ENCODE measurements around the gene C19orf33.

The C19orf33 gene

DNA sequence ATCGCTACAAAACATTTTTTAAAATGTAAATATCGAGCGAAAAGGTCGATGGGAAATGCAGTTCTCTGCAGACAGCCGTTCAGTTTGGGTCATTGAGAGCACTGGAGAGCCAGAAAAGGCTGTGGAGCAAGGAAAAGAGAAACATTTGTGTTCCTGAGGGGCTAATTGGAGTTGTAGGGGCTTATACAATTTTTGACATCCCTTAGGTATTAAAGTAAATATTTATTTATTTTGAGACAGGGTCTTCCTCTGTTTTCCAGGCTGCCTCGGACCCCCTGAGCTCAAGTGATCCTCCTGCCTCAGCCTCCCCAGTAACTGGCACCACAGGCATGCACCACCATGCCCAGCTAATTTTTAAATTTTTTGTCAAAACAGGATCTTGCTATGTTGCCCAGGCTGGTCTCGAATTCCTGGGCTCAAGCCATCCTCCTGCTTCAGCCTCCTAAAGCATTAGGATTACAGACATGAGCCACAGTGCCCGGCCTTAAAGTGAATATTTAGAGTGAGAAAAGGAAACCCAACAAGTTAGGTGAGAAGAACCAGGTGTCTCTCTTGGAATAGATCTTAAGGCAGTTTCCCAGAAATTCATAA is 12.5 kb downstream of the C19orf33 start:
- no peaks in the 10 kb centered on the region for H3K4me1 ChIP-seq (ENCODE audit: low read length)
- DNase-seq: no peak
- TF ChIP-seq, protein P1, sequence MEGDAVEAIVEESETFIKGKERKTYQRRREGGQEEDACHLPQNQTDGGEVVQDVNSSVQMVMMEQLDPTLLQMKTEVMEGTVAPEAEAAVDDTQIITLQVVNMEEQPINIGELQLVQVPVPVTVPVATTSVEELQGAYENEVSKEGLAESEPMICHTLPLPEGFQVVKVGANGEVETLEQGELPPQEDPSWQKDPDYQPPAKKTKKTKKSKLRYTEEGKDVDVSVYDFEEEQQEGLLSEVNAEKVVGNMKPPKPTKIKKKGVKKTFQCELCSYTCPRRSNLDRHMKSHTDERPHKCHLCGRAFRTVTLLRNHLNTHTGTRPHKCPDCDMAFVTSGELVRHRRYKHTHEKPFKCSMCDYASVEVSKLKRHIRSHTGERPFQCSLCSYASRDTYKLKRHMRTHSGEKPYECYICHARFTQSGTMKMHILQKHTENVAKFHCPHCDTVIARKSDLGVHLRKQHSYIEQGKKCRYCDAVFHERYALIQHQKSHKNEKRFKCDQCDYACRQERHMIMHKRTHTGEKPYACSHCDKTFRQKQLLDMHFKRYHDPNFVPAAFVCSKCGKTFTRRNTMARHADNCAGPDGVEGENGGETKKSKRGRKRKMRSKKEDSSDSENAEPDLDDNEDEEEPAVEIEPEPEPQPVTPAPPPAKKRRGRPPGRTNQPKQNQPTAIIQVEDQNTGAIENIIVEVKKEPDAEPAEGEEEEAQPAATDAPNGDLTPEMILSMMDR (IDR thresholded peaks at IDR 0.05; ENCODE audit: low read length): no peak
- TF ChIP-seq EZH2phosphoT487 (IDR thresholded peaks at IDR 0.05; ENCODE audit: low read length) (no peak), EZH2 (optimal IDR thresholded peaks at IDR 0.05; ENCODE audit: low read depth, low read length) (no peak)

DNA sequence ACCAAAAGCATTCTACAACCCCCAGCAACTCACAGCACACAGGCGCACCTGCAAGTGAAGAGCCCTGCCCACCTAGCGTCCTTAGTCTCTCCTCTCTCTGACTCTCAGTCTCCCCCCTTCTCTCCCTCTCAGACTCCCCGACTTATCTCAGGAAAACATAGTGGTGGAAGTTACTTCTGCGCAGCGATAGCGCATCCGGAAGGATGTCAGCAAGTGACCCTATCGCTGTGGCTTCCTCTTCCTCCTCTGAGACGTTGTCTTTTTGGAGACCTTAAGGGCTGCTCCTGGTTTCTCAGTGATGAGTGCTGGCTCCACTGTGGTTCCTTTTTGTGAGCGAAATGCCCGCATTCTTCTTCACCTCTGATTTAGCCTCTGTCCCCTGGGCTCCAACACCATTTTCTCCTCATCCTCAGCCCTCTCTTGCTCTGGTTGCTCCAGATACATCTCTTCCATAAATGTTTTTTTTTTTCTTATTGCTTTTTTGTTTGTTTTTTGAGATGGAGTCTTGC is 13.1 kb downstream of the C19orf33 start:
- H2AFZ ChIP-seq (ENCODE audit: low read length): no peak overlapping the region
- no peaks in the 10 kb centered on the region for H3F3A ChIP-seq (ENCODE audit: insufficient read depth, low read length)
- H3K4me2 ChIP-seq (ENCODE audit: low read depth, low read length): no peak overlapping the region
- H3K36me3 ChIP-seq (replicated peaks; ENCODE audit: insufficient read depth, low read length): no peaks in the 10 kb centered on the region
- peaks cover 36% of the 10 kb centered on the region for H3K27me3 ChIP-seq (replicated peaks; ENCODE audit: insufficient read depth, low read length)
- peaks cover 11% of the 10 kb centered on the region for H3K79me2 ChIP-seq (ENCODE audit: low read length)
- H3K4me1 ChIP-seq (ENCODE audit: low read length): no peaks in the 10 kb centered on the region
- no peak overlapping the region for H3K9ac ChIP-seq (ENCODE audit: low read length)
- TF ChIP-seq EZH2phosphoT487 (IDR thresholded peaks at IDR 0.05; ENCODE audit: low read length) (no peak), EZH2 (optimal IDR thresholded peaks at IDR 0.05; ENCODE audit: low read depth, low read length) (no peak)
- TF ChIP-seq, protein P1 (IDR thresholded peaks at IDR 0.05; ENCODE audit: low read length): no peak
- H3K9me3 ChIP-seq (replicated peaks; ENCODE audit: insufficient read depth, low read length): no peaks in the 10 kb centered on the region
- DNase-seq: no peak
- no peaks in the 10 kb centered on the region for H3K9me2 ChIP-seq (replicated peaks; ENCODE audit: insufficient read depth, low read length)
- H3K4me3 ChIP-seq (ENCODE audit: low read length): no peak overlapping the region
- no peaks in the 10 kb centered on the region for H4K20me1 ChIP-seq (ENCODE audit: insufficient read depth, low read length)
- H3K27ac ChIP-seq (ENCODE audit: low read length): no peak overlapping the region

More for the DNA sequence above, 12.5 kb downstream of the C19orf33 start:
- peaks cover 11% of the 10 kb centered on the region for H3K79me2 ChIP-seq (ENCODE audit: low read length)
- peak overlapping the region; percentile 74 for H3K9ac ChIP-seq (ENCODE audit: low read length)
- no peaks in the 10 kb centered on the region for H3K9me2 ChIP-seq (replicated peaks; ENCODE audit: insufficient read depth, low read length)
- no peaks in the 10 kb centered on the region for H4K20me1 ChIP-seq (ENCODE audit: insufficient read depth, low read length)
- no peaks in the 10 kb centered on the region for H3K36me3 ChIP-seq (replicated peaks; ENCODE audit: insufficient read depth, low read length)
- peak overlapping the region; percentile 60; the same call in 1 of the 2 replicates for H3K4me2 ChIP-seq (ENCODE audit: low read depth, low read length)
- H3K27me3 ChIP-seq (replicated peaks; ENCODE audit: insufficient read depth, low read length): peaks cover 30% of the 10 kb centered on the region
- H3K27ac ChIP-seq (ENCODE audit: low read length): peak overlapping the region; percentile 63; the same call in 1 of the 2 replicates
- H3F3A ChIP-seq (ENCODE audit: insufficient read depth, low read length): no peaks in the 10 kb centered on the region
- peak overlapping the region; percentile 90 for H2AFZ ChIP-seq (ENCODE audit: low read length)
- peak overlapping the region; percentile 64 for H3K4me3 ChIP-seq (ENCODE audit: low read length)
- no peaks in the 10 kb centered on the region for H3K9me3 ChIP-seq (replicated peaks; ENCODE audit: insufficient read depth, low read length)

DNA sequence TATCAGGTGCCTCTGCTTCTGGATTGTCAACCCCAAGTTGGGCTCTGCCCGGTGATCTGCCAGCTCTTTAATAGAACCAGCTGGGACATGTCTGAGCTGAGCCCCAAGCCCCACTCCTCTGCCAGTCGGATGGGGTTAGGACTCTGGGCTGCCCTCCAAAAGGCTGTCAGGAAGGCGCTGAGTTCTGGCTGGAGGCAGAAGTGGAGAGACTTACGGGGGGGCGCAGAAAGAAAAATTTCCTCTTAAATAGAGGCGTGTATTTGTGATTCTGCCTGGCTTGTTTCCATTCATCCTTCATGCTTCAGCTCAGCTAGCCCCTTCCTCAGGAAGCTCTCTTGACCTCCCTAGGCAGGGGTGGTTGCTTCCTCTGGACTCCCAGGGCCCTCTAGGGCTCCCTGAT is 14.6 kb downstream of the C19orf33 start:
- TF ChIP-seq EZH2phosphoT487 (IDR thresholded peaks at IDR 0.05; ENCODE audit: low read length) (no peak), EZH2 (optimal IDR thresholded peaks at IDR 0.05; ENCODE audit: low read depth, low read length) (no peak)
- TF ChIP-seq, protein P1 (IDR thresholded peaks at IDR 0.05; ENCODE audit: low read length): no peak
- Histone ChIP-seq H2AFZ (ENCODE audit: low read length) (no peak overlapping the region), H3K4me3 (ENCODE audit: low read length) (no peak overlapping the region), H3K4me2 (ENCODE audit: low read depth, low read length) (no peak overlapping the region), H3K9me3 (replicated peaks; ENCODE audit: insufficient read depth, low read length) (no peaks in the 10 kb centered on the region), H3F3A (ENCODE audit: insufficient read depth, low read length) (no peaks in the 10 kb centered on the region), H3K79me2 (ENCODE audit: low read length) (peaks cover 9% of the 10 kb centered on the region), H3K27me3 (replicated peaks; ENCODE audit: insufficient read depth, low read length) (peaks cover 37% of the 10 kb centered on the region), H3K27ac (ENCODE audit: low read length) (no peak overlapping the region), H3K36me3 (replicated peaks; ENCODE audit: insufficient read depth, low read length) (no peaks in the 10 kb centered on the region), H3K9me2 (replicated peaks; ENCODE audit: insufficient read depth, low read length) (no peaks in the 10 kb centered on the region), H4K20me1 (ENCODE audit: insufficient read depth, low read length) (no peaks in the 10 kb centered on the region), H3K4me1 (ENCODE audit: low read length) (no peaks in the 10 kb centered on the region), H3K9ac (ENCODE audit: low read length) (no peak overlapping the region)
- DNase-seq: no peak
